Germinal center (tissue), 1 donor: ENCODE measurements around the gene ZNF780A.
"Not testable (repeated sequence)": the region's sequence is repeated elsewhere in the genome, so short reads cannot be mapped to it uniquely, and the experiment has no call there.

Experiments
- DNase-seq: peaks from one replicate; pipeline ENCODE4 v3.0.0; 2012; ENCODE audit warnings: mixed read lengths, low spot score

The ZNF780A gene

GRCh38 chr19:40084948-40085347 lies 5.8 kb downstream of the ZNF780A start:
- DNase-seq: no peak

GRCh38 chr19:40081411-40081810 lies 9.3 kb downstream of the ZNF780A start:
- no peak for DNase-seq

- DNase-seq: no peak
Measured at GRCh38 chr19:40080289-40080688, 10.5 kb downstream of the ZNF780A start.

GRCh38 chr19:40078377-40078776 lies 12.4 kb downstream of the ZNF780A start:
- DNase-seq: no peak

- no peak for DNase-seq
Measured at GRCh38 chr19:40070058-40070457, 20.7 kb downstream of the ZNF780A start.

GRCh38 chr19:40059624-40060023 lies 31.1 kb downstream of the ZNF780A start:
- DNase-seq: no peak

- no peak for DNase-seq
Measured at GRCh38 chr19:40057166-40057565, 33.6 kb downstream of the ZNF780A start.

GRCh38 chr19:40056505-40056904 lies 34.2 kb downstream of the ZNF780A start:
- no peak for DNase-seq

GRCh38 chr19:40055832-40056504 lies 34.8 kb downstream of the ZNF780A start, which contains the start of gene ZNF780B:
TSS of gene ZNF780B (minus strand) at chr19:40056231. CDS start at chr19:40050332, 5,899 bp downstream.
- DNase-seq: peak; percentile 74

- no peak for DNase-seq
Measured at GRCh38 chr19:40055049-40055448, 35.7 kb downstream of the ZNF780A start.

- no peak for DNase-seq
Measured at GRCh38 chr19:40054632-40055031, 36.1 kb downstream of the ZNF780A start.

GRCh38 chr19:40053491-40053890 lies 37.3 kb downstream of the ZNF780A start:
- DNase-seq: no peak

- not testable (repeated sequence) for DNase-seq
Measured at GRCh38 chr19:40041718-40042117, 49.0 kb downstream of the ZNF780A start.

GRCh38 chr19:40038047-40038446 lies 52.7 kb downstream of the ZNF780A start:
- not testable (repeated sequence) for DNase-seq

GRCh38 chr19:40035996-40036395 lies 54.7 kb downstream of the ZNF780A start:
- DNase-seq: no peak

- no peak for DNase-seq
Measured at GRCh38 chr19:40033989-40034560, 56.7 kb downstream of the ZNF780A start.

GRCh38 chr19:40026597-40026970 lies 64.2 kb downstream of the ZNF780A start:
- no peak for DNase-seq

- no peak for DNase-seq
Measured at GRCh38 chr19:40025938-40026596, 64.7 kb downstream of the ZNF780A start.

GRCh38 chr19:40023969-40024368 lies 66.8 kb downstream of the ZNF780A start:
- no peak for DNase-seq
